Inflammatory macrophage (primary cell): ENCODE results near the gene TEKT3.

ENCODE experiments used
- DNase-seq, 2 donors: peaks; one replicate each; pipeline ENCODE4 v3.0.0-alpha.2; 2020 to 2022
- total RNA-seq, 18 experiments: gene quantifications; one replicate each; lab custom pipeline; 2026; ENCODE audit warnings: mixed read lengths in 6 of 18, inconsistent platforms in 2 of 18; lab: John Stamatoyannopoulos, UW

TEKT3 gene
- 0 to 0.13 (median 0) reads per million in 18 experiments for total RNA-seq

DNA sequence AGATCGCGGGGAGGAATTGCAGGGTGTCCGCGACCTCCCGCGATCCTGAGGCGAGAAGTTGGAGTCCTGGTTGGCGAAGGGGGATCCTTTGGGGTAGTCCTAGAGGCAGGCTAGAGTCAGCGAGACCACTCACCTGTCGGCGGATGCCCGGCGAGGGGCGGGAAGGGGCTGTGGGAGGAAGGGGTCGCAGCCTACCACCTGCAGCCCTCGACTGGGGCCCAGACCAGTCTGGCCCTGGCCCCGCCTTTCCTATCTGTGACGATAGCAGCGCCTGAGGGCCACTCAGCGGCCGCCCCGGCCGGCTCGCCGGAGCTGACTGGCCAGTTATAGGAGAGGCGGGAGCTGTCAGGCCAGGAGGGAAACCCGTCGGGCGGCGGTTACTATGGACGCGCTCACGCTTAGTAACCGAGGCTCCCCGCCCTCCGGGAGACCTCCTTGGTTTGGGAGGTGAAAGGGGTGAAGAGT, at the start of gene TEKT3:
TEKT3 (minus strand) TSS at position 213 of the 465 bp plus-strand sequence. CDS start 10,012 bp downstream, outside the sequence.
- DNase-seq: peak; percentile 28 to 34

DNA sequence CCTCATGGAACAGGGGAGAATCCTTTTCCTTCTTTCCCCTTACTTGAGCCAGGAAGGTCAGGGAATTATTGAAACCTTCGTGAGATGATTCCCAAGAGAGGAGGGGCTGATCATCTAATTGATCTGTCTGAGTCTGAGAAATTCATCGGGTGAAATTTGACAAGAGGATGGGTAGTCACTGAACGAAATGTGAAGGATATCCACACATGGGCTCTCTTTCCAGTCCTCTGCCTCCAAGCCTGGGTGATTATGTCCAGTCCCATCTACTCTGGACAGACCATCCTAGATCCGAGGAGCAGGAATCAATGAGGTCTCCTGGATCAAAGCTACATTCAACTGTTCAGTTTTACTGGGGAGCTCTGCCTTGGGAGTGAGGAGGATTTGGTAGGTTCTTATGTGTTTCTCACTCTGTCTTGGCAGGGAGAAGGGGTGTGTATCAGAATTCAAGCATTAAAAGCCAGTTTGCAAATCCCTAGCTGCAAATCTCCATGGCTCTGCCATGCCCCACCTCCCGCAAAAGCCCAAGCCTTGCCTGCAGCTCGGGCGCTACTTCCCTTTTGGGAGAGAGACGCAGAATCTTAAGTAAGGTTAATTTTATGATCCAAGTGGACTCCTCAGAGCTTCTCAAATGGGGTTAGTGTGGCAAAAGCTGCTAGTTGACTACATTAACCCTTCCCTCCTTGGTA, 47.1 kb upstream of the TEKT3 start:
- no peak for DNase-seq

DNA sequence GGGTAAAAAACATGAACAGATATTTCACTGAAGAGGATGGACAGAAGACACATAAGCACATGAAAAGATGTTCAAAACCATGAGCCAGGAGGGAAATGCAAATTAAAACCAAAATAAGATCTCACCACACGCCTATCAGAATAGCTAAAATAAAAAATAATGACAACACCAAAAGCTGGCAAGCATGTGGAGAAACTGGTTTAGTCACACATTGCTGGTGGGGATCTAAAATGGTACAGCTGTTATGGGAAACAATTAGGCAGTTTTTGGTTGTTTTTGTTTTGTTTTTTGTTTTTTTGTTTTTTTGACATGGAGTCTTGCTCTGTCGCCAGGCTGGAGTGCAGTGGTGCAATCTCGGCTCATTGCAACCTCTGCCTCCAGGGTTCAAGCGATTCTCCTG, 44.7 kb upstream of the TEKT3 start:
- DNase-seq: no peak

DNA sequence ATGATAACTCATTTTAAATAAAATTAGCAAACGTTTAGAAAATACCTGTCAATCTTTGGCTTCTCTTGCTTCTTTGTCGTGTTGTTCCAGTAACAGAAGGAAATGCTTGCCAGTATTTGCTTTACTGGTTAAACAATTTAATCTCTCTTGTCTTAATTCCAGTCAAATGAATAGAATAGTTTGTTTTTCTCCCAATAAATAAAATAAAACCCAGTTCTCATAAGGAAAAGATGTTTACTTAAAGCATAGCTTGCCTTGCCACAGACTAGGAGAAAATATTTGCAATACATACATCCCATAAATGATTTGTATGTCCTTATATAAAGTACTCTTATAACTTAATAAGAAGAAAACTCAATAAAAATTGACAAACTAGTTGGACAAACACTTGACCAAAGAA, 43.9 kb upstream of the TEKT3 start:
- DNase-seq: no peak

GRCh38 chr17:15384142-15384787, 42.9 kb upstream of the TEKT3 start:
- DNase-seq: no peak

- no peak for DNase-seq
These were observed 41.5 kb upstream of the TEKT3 start for GRCh38 chr17:15382914-15383313.

DNA sequence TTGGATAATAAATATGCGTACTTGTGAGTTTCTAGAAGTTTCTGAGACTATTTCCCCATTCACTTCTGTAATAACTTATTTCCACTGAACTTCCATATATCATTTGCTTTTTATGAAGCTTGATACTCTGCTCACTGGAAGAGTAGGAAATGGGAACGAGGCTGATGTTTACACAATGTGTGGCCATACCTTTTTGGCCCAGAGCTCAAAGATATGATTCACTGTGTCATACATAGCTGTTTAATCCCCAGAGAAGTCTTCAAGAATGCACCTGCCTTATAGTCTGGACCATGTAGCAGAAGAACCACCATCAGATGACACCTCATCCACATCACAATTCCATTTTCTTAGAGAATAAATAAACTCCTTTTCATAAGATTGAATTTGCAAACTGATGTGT, 40.3 kb upstream of the TEKT3 start:
- DNase-seq: no peak

- no peak for DNase-seq
These were observed 39.0 kb upstream of the TEKT3 start for GRCh38 chr17:15380446-15380845.

DNA sequence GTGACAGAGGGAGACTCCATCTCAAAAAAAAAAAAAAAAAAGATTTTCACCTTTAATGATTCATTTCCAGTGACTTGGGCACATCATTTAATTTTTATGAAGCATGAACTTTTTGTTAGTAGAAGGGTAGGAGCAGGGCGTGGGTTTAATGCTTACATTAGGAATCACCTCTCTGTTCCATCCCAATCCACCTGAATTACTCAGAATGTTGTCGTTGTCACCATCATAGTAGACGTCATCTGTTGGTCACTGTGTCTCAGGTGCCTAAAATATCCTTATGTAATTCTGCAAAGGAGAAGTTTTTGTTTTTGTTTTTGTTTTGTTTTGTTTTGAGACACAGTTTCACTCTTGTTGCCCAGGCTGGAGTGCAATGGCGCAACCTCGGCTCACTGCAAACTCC, 38.3 kb upstream of the TEKT3 start:
- no peak for DNase-seq

- no peak for DNase-seq
These were observed 36.8 kb upstream of the TEKT3 start for GRCh38 chr17:15378243-15378642.

DNA sequence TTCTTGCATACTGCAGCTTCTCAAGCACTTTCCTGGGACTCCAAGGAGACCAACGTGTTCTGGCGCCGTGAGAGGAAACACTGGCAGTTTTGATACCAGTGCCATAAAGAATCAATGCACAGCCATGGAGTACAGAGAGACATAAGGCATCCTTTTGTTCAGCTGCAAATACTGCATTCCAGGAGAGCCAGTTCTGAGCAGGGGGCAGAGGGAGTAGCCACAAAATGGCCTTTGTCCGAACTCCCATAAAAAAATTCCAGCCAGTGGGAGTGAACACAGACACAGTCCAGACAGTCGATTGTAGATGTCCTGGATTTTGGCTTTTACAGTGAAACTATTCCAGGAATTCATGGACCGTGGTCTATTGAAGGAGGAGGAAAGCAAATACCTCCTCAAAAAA, 36.2 kb upstream of the TEKT3 start:
- DNase-seq: no peak

- DNase-seq: no peak
These were observed 35.8 kb upstream of the TEKT3 start for GRCh38 chr17:15377200-15377599.

GRCh38 chr17:15371376-15372130, 30.2 kb upstream of the TEKT3 start:
- DNase-seq: no peak

DNA sequence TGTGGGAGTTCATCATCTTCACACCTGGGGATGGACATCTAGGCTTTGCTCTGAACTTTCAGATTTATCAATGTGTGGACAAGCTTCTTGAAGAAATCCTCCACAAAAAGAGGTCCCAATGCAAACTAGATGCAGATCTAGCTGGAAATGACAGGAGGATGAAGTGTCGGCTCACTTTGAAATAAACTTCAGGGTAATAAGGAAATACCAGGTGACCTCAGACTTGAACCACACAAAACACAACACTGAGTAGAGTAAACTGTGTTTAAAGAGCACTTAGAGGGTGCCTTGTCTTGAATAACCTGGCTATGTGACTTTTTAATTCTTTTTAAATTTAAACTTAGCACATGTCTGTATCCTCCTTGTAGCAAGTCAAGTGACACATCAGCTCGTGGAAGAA, 27.2 kb upstream of the TEKT3 start:
- DNase-seq: no peak

- no peak for DNase-seq
These were observed 24.6 kb upstream of the TEKT3 start for GRCh38 chr17:15366026-15366425.

DNA sequence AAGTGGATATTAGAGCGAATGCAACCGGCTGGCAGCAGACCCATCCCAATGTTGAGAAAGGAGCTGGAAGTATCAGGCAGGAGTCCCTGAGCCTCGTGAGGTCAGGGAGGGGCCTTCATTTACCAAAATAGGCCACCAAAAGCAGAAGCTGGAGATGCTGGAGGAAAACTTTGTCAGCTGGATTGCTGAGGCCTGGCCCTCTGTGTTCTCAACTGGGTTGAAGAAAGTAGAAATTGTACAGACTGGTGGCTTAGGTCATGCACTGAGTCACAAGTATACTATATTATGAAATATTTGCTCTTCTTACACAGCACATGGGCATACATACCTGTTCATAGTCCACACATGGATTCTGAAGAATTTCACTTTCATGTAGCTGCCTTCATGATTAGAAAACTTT, 23.2 kb upstream of the TEKT3 start:
- DNase-seq: peak; percentile 10 to 39

GRCh38 chr17:15363702-15364101, 22.3 kb upstream of the TEKT3 start:
- DNase-seq: no peak

- DNase-seq: no peak
These were observed 20.2 kb upstream of the TEKT3 start for GRCh38 chr17:15361592-15361991.

- no peak for DNase-seq
These were observed 19.8 kb upstream of the TEKT3 start for GRCh38 chr17:15361151-15361550.

- DNase-seq: no peak
These were observed 12.9 kb upstream of the TEKT3 start for GRCh38 chr17:15354256-15354655.

GRCh38 chr17:15351925-15352324, 10.5 kb upstream of the TEKT3 start:
- DNase-seq: peak; percentile 24 to 44

DNA sequence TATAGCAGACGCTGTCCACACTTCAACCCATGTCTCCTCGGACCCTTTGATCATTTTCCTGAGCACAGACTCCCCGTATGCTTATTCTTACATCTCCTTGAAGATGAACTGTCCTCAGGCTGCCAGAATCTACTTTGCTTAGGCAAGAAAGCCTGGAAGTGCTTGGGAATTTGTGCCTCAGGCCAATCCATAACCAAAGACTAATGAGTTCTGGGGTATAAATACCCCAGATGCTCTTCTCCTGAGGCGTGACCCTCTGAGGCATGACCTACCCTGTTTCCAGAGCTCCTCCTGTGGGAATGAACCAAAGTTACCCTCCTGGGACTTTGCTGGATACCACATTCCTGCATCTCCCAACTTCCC, 10.1 kb upstream of the TEKT3 start:
- no peak for DNase-seq

DNA sequence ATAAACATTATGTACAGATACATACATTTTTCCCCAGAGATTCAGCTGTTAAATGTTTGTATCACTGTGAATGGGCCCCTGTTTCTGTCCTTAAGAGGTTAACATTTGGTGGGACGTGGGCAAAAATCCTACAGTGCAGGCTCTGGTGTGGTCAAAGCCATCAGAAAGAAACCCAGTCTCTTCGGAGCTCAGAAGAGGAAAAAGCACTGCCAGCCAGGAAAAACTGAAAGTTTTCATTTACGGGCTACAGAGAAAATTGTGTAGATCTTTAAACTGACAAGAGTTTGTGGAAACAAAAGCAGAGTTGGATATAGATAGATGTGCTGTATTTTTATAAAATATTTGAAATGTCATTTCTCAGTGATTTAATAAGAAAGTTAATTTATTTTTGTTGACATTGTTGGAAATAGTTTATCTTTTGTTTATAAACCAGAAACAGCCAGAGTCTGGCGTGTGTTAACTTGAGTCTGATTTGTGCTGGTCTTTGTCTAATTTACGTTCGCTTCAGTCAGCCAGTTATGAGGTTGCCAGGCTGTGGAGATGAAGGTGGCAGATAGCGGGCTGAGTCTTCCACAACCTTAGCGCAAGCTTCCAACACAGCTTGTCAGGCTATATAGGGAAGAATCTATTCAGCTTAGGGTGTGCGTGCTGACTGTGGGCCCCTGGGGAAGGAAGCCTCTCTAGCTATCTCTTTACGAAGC, 9.5 kb upstream of the TEKT3 start:
- no peak for DNase-seq
